Gastroesophageal sphincter (tissue), 3 donors: ENCODE measurements around the gene RTN4IP1.
"Not testable (repeated sequence)": the region's sequence is repeated elsewhere in the genome, so short reads cannot be mapped to it uniquely, and the experiment has no call there.

ENCODE experiments used
- POLR2A ChIP-seq, 2 donors: fragments of 450-650 bp; IDR thresholded peaks; one replicate each; pipeline ENCODE4 v1.6.1; 2017; ENCODE audit warnings: antibody characterized with exemption in 2 of 2, mild to moderate bottlenecking in 2 of 2, moderate library complexity in 1 of 2
- TF ChIP-seq, protein P1 (sequence below), 4 experiments: fragments of 200-600 bp in 2 of 4; fragments of 450-650 bp in 2 of 4; sonication (generic) in 1 of 4; IDR thresholded peaks; one replicate each; pipeline ENCODE4 v1.5.1; 2017 to 2019; ENCODE audit warnings: antibody characterized with exemption in 4 of 4, mild to moderate bottlenecking in 2 of 4, moderate library complexity in 2 of 4

DNA sequence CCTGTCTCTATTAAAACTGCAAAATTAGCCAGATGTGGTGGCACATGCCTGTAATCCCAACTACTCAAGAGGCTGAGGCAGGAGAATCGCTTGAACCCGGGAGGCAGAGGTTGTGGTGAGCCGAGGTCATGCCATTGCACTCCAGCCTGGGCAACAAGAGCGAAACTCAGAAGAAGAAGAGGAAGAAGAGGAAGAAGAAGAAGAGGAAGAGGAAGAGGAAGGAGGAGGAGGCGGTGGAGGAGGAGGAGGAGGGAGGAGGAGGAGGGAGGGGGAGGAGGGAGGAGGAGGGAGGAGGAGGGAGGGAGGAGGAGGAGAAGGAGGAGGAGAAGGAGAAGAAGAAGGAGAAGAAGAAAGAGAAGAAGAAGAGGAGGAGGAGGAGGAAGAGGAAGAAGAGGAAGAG is 40.4 kb downstream of the RTN4IP1 start:
- not testable (repeated sequence) for TF ChIP-seq POLR2A (IDR thresholded peaks at IDR 0.05)
- TF ChIP-seq, protein P1, sequence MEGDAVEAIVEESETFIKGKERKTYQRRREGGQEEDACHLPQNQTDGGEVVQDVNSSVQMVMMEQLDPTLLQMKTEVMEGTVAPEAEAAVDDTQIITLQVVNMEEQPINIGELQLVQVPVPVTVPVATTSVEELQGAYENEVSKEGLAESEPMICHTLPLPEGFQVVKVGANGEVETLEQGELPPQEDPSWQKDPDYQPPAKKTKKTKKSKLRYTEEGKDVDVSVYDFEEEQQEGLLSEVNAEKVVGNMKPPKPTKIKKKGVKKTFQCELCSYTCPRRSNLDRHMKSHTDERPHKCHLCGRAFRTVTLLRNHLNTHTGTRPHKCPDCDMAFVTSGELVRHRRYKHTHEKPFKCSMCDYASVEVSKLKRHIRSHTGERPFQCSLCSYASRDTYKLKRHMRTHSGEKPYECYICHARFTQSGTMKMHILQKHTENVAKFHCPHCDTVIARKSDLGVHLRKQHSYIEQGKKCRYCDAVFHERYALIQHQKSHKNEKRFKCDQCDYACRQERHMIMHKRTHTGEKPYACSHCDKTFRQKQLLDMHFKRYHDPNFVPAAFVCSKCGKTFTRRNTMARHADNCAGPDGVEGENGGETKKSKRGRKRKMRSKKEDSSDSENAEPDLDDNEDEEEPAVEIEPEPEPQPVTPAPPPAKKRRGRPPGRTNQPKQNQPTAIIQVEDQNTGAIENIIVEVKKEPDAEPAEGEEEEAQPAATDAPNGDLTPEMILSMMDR (IDR thresholded peaks at IDR 0.05): not testable (repeated sequence)
